Measurements from ENCODE around the gene FAM83G.

The FAM83G gene

DNA sequence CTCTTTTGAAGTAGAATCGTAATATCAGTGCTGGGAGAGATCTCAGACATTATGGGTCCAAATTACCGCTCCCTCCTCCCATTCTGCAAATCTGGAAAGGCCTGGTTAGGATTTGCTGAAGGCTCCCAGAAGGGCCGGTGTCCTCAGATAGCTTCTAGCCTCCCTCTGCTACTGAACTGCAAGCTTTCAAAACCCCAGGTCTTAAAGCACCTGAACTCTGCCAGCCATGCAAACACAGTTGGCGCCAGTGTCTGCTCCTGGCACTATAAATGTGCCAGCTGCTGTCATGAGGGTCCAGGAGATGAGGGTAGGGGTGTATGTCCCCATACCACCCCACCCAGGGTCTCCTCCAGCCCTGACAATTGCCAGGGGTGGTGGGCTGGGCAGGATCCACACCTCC lies 28.4 kb downstream of the FAM83G start:
- Histone ChIP-seq H4K8ac (ENCODE audit: low read depth, low read length) (no peak overlapping the region), H3K4me3 (ENCODE audit: low read length) (no peak overlapping the region), H3K36me3 (ENCODE audit: control insufficient read depth, insufficient read depth, low read length) (peaks cover 6% of the 10 kb centered on the region), H3K23ac (ENCODE audit: low read length) (no peak overlapping the region), H3K79me1 (ENCODE audit: low read length) (no peaks in the 10 kb centered on the region), H3K27ac (ENCODE audit: low read depth, low read length) (no peak overlapping the region), H2BK5ac (ENCODE audit: low read length) (no peak overlapping the region), H3K4ac (ENCODE audit: low read depth, low read length) (no peak overlapping the region), H2AK5ac (ENCODE audit: low read length) (no peak overlapping the region), H3K18ac (ENCODE audit: low read length) (no peak overlapping the region), H3K4me2 (ENCODE audit: low read length) (no peak overlapping the region), H3K9ac (ENCODE audit: low read length) (no peak overlapping the region), H2BK15ac (replicated peaks; ENCODE audit: low read depth) (no peak overlapping the region), H3K56ac (ENCODE audit: low read length) (no peak overlapping the region), H2BK120ac (ENCODE audit: low read depth, low read length) (no peak overlapping the region), H3K27me3 (ENCODE audit: insufficient read depth, low read length, poor library complexity) (no peaks in the 10 kb centered on the region), H4K5ac (ENCODE audit: low read length) (no peak overlapping the region), H3K79me2 (ENCODE audit: control insufficient read depth, insufficient read depth, low read length) (no peaks in the 10 kb centered on the region), H3K4me1 (ENCODE audit: control insufficient read depth, low read depth, low read length) (no peaks in the 10 kb centered on the region)
- no peak for DNase-seq
- WGBS (ENCODE audit: extremely low coverage, insufficient coverage, low lambda C conversion rate), result no CpG with 5 or more reads among the region's 4 CpGs

DNA sequence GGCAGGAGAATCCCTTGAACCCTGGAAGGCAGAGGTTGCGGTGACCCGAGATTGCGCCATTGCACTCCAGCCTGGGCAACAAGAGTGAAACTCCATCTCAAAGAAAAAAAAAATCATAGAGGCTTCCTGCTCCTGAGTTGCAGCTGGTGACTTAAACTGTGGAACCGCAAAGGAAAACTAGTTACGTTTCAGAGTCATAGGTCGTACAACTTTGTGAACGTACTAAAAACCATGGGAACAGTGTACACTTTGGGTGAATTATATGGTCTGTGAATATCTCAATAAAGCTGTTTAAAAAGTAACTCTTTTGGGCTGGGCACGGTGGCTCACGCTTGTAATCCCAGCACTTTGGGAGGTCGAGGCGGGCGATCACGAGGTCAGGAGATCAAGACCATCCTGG lies 29.0 kb downstream of the FAM83G start:
- Histone ChIP-seq H3K4me2 (ENCODE audit: low read length) (no peak overlapping the region), H3K56ac (ENCODE audit: low read length) (no peak overlapping the region), H4K8ac (ENCODE audit: low read depth, low read length) (no peak overlapping the region), H3K4ac (ENCODE audit: low read depth, low read length) (no peak overlapping the region), H3K36me3 (ENCODE audit: control insufficient read depth, insufficient read depth, low read length) (peaks cover 8% of the 10 kb centered on the region), H3K18ac (ENCODE audit: low read length) (no peak overlapping the region), H3K4me3 (ENCODE audit: low read length) (no peak overlapping the region), H3K27me3 (ENCODE audit: insufficient read depth, low read length, poor library complexity) (no peaks in the 10 kb centered on the region), H3K79me2 (ENCODE audit: control insufficient read depth, insufficient read depth, low read length) (no peaks in the 10 kb centered on the region), H4K5ac (ENCODE audit: low read length) (no peak overlapping the region), H2BK120ac (ENCODE audit: low read depth, low read length) (no peak overlapping the region), H2AK5ac (ENCODE audit: low read length) (no peak overlapping the region), H3K79me1 (ENCODE audit: low read length) (no peaks in the 10 kb centered on the region), H2BK5ac (ENCODE audit: low read length) (no peak overlapping the region), H3K23ac (ENCODE audit: low read length) (no peak overlapping the region), H3K4me1 (ENCODE audit: control insufficient read depth, low read depth, low read length) (no peaks in the 10 kb centered on the region), H2BK15ac (replicated peaks; ENCODE audit: low read depth) (no peak overlapping the region), H3K9ac (ENCODE audit: low read length) (no peak overlapping the region), H3K27ac (ENCODE audit: low read depth, low read length) (no peak overlapping the region)
- DNase-seq, result no peak
- no CpG with 5 or more reads among the region's 13 CpGs for WGBS (ENCODE audit: extremely low coverage, insufficient coverage, low lambda C conversion rate)

DNA sequence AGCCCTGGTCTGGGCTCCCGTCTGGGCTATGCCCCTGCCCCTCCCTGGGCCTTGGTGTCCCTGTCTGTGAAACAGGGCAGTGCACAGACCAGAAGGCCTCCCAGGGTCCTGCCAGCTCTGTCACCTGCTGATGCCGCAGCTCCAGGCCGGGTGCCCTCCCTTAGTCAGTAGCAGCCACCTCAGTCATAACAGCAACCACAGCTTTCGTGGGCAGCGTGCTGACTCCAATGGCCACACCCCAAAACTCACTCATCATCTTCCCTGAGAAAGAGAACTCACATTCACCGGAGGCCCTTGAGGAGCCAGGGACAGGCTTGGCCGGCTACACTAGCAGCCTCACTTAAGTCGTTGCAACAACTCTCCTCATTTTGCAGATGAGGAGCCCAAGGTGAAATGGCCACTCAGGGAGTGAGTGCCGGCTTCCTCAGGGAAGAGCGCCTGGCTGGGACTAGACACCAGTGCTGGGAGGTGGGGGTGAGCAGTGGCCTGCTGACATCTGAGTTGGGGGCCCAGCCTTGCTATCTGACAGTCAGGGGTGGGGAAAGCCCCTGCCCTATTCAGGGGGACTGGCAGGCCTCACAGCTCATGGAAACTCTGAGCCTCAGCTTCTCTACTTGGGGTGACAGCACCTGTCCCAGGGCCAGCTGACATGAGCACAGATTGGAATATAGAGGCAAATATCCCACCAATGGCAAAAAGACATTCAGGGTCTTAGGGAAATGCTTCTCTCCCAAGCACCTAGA lies 30.0 kb downstream of the FAM83G start:
- no peak overlapping the region for H4K8ac ChIP-seq (ENCODE audit: low read depth, low read length)
- no peak overlapping the region for H3K18ac ChIP-seq (ENCODE audit: low read length)
- H3K4me2 ChIP-seq (ENCODE audit: low read length), result no peak overlapping the region
- no peak overlapping the region for H3K9ac ChIP-seq (ENCODE audit: low read length)
- no peak for DNase-seq
- no peak overlapping the region for H2BK120ac ChIP-seq (ENCODE audit: low read depth, low read length)
- H2AK5ac ChIP-seq (ENCODE audit: low read length), result no peak overlapping the region
- H3K4me1 ChIP-seq (ENCODE audit: control insufficient read depth, low read depth, low read length), result no peaks in the 10 kb centered on the region
- WGBS (ENCODE audit: extremely low coverage, insufficient coverage, low lambda C conversion rate), result no CpG with 5 or more reads among the region's 10 CpGs
- peaks cover 9% of the 10 kb centered on the region for H3K36me3 ChIP-seq (ENCODE audit: control insufficient read depth, insufficient read depth, low read length)
- no peak overlapping the region for H3K27ac ChIP-seq (ENCODE audit: low read depth, low read length)
- no peak overlapping the region for H3K56ac ChIP-seq (ENCODE audit: low read length)
- H3K79me1 ChIP-seq (ENCODE audit: low read length), result no peaks in the 10 kb centered on the region
- H3K23ac ChIP-seq (ENCODE audit: low read length), result no peak overlapping the region
- no peak overlapping the region for H3K4ac ChIP-seq (ENCODE audit: low read depth, low read length)
- no peak overlapping the region for H2BK15ac ChIP-seq (replicated peaks; ENCODE audit: low read depth)
- H2BK5ac ChIP-seq (ENCODE audit: low read length), result no peak overlapping the region
- no peak overlapping the region for H3K4me3 ChIP-seq (ENCODE audit: low read length)
- no peak overlapping the region for H4K5ac ChIP-seq (ENCODE audit: low read length)
- no peaks in the 10 kb centered on the region for H3K79me2 ChIP-seq (ENCODE audit: control insufficient read depth, insufficient read depth, low read length)
- no peaks in the 10 kb centered on the region for H3K27me3 ChIP-seq (ENCODE audit: insufficient read depth, low read length, poor library complexity)

DNA sequence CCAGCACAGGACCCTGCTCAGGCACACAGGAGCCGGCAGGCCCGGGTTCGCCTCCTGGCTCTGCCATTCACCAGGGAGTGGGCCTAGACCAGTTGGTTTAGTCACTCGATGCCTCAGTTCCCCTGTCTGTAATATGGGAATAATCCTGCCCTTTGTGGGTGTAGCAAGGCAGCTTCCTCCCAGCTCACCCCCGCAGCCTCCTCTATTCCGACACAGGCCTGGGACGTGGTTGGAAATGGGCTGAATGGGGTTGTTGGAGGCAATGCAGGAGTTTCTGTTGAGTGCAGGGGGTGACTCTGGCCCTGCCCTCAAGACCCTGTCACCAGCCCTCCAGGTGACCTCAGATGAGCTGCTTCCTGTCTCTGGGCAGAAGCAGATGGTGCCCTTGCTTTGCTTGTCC lies 32.8 kb downstream of the FAM83G start:
- no peak overlapping the region for H4K8ac ChIP-seq (ENCODE audit: low read depth, low read length)
- H4K5ac ChIP-seq (ENCODE audit: low read length), result no peak overlapping the region
- H2BK15ac ChIP-seq (replicated peaks; ENCODE audit: low read depth), result no peak overlapping the region
- no peak for DNase-seq
- H3K36me3 ChIP-seq (ENCODE audit: control insufficient read depth, insufficient read depth, low read length), result peaks cover 3% of the 10 kb centered on the region
- H3K4me3 ChIP-seq (ENCODE audit: low read length), result no peak overlapping the region
- no peaks in the 10 kb centered on the region for H3K79me1 ChIP-seq (ENCODE audit: low read length)
- no peak overlapping the region for H3K27ac ChIP-seq (ENCODE audit: low read depth, low read length)
- peaks cover 4% of the 10 kb centered on the region for H3K4me1 ChIP-seq (ENCODE audit: control insufficient read depth, low read depth, low read length)
- no peak overlapping the region for H3K4ac ChIP-seq (ENCODE audit: low read depth, low read length)
- H3K23ac ChIP-seq (ENCODE audit: low read length), result no peak overlapping the region
- no peak overlapping the region for H3K9ac ChIP-seq (ENCODE audit: low read length)
- H2AK5ac ChIP-seq (ENCODE audit: low read length), result no peak overlapping the region
- no peak overlapping the region for H2BK120ac ChIP-seq (ENCODE audit: low read depth, low read length)
- H3K56ac ChIP-seq (ENCODE audit: low read length), result no peak overlapping the region
- no peaks in the 10 kb centered on the region for H3K27me3 ChIP-seq (ENCODE audit: insufficient read depth, low read length, poor library complexity)
- no peak overlapping the region for H3K18ac ChIP-seq (ENCODE audit: low read length)
- H2BK5ac ChIP-seq (ENCODE audit: low read length), result no peak overlapping the region
- WGBS (ENCODE audit: extremely low coverage, insufficient coverage, low lambda C conversion rate), result no CpG with 5 or more reads among the region's 7 CpGs
- no peak overlapping the region for H3K4me2 ChIP-seq (ENCODE audit: low read length)
- no peaks in the 10 kb centered on the region for H3K79me2 ChIP-seq (ENCODE audit: control insufficient read depth, insufficient read depth, low read length)

DNA sequence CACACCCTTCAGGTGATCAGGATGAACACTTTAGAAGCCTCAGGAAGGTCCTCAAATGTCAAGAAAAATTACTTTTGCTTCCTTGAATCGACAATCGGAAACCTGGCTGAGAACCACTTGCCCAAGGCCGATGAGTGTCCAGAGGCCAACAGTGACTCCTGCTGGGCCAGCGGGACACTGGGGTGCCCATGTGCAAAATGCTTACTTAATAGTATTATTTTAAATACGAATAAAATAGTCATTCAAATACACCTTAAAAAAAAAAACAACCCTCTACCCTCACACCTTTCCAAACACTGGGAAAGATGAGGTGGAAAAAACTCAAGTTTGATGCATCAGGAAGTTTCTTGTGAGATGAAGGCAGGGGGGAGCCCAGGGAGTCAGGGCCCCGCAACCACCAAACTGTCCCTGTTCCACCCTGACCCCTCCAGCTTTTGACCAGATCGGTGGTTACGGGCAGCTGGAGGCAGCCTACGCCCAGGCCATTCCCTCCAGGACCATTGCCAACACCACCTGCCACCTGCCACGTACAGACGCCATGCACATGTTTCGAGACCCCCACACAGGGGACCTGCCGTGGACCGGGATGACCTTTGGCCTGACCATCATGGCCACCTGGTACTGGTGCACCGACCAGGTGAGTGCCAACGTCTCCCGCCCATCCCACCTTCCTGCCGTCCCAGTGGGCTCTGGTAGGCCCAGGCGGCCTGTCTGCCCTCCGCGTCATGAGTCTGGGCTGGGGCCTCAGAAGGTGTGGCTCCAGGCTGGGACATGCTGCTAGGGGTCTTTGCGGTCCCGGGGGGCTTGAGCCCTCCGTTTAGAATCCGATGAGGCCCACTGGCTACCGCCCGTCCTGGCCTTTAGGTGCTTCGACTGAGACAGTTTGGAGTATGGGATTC lies 33.7 kb downstream of the FAM83G start:
- no peak overlapping the region for H3K4me3 ChIP-seq (ENCODE audit: low read length)
- no peak overlapping the region for H3K23ac ChIP-seq (ENCODE audit: low read length)
- H2AK5ac ChIP-seq (ENCODE audit: low read length), result no peak overlapping the region
- WGBS (ENCODE audit: extremely low coverage, insufficient coverage, low lambda C conversion rate), result 100% methylated on average over 1 of the region's 28 CpGs
- H3K79me1 ChIP-seq (ENCODE audit: low read length), result no peaks in the 10 kb centered on the region
- H3K36me3 ChIP-seq (ENCODE audit: control insufficient read depth, insufficient read depth, low read length), result peaks cover 3% of the 10 kb centered on the region
- H3K27me3 ChIP-seq (ENCODE audit: insufficient read depth, low read length, poor library complexity), result no peaks in the 10 kb centered on the region
- DNase-seq, result no peak
- peaks cover 4% of the 10 kb centered on the region for H3K4me1 ChIP-seq (ENCODE audit: control insufficient read depth, low read depth, low read length)
- H3K79me2 ChIP-seq (ENCODE audit: control insufficient read depth, insufficient read depth, low read length), result no peaks in the 10 kb centered on the region
- no peak overlapping the region for H3K27ac ChIP-seq (ENCODE audit: low read depth, low read length)
- no peak overlapping the region for H3K9ac ChIP-seq (ENCODE audit: low read length)
- H3K4me2 ChIP-seq (ENCODE audit: low read length), result no peak overlapping the region
- H3K18ac ChIP-seq (ENCODE audit: low read length), result no peak overlapping the region
- H4K8ac ChIP-seq (ENCODE audit: low read depth, low read length), result no peak overlapping the region
- no peak overlapping the region for H2BK5ac ChIP-seq (ENCODE audit: low read length)
- H2BK15ac ChIP-seq (replicated peaks; ENCODE audit: low read depth), result no peak overlapping the region
- H3K56ac ChIP-seq (ENCODE audit: low read length), result no peak overlapping the region
- no peak overlapping the region for H2BK120ac ChIP-seq (ENCODE audit: low read depth, low read length)
- H3K4ac ChIP-seq (ENCODE audit: low read depth, low read length), result no peak overlapping the region
- H4K5ac ChIP-seq (ENCODE audit: low read length), result no peak overlapping the region
